ENCODE measurements around the gene HYAL1. TPM values are rescaled to one million over a fixed set of nuclear protein-coding genes. Genes with fewer than 3 reads are reported as not detected.
"Not testable (repeated sequence)": the region's sequence is repeated elsewhere in the genome, so short reads cannot be mapped to it uniquely, and the experiment has no call there.

Gene HYAL1
- total RNA-seq, 1 donor from 2014 or later: not detected

- no peak overlapping the region for H3K4me3 ChIP-seq (ENCODE audit: low read depth, low read length)
- H3K27me3 ChIP-seq (ENCODE audit: control insufficient read depth, insufficient read depth, low read length): peaks cover 35% of the 10 kb centered on the region
- peak; percentile 72 for TF ChIP-seq CTCF (IDR thresholded peaks at IDR 0.05; ENCODE audit: insufficient read depth, low read length, poor library complexity, severe bottlenecking)
- no peaks in the 10 kb centered on the region for H3K36me3 ChIP-seq (ENCODE audit: control insufficient read depth, insufficient read depth, low read length)
- DNase-seq (ENCODE audit: low read depth): no peak
Measured at GRCh38 chr3:50274371-50275104, 28.8 kb downstream of the HYAL1 start.

GRCh38 chr3:50273689-50274065 lies 29.7 kb downstream of the HYAL1 start:
- Histone ChIP-seq H3K36me3 (ENCODE audit: control insufficient read depth, insufficient read depth, low read length) (no peaks in the 10 kb centered on the region), H3K4me3 (ENCODE audit: low read depth, low read length) (no peak overlapping the region), H3K27me3 (ENCODE audit: control insufficient read depth, insufficient read depth, low read length) (peaks cover 35% of the 10 kb centered on the region)
- no peak for TF ChIP-seq CTCF (IDR thresholded peaks at IDR 0.05; ENCODE audit: insufficient read depth, low read length, poor library complexity, severe bottlenecking)
- DNase-seq (ENCODE audit: low read depth): no peak

GRCh38 chr3:50272911-50273688 lies 30.3 kb downstream of the HYAL1 start:
- Histone ChIP-seq H3K27me3 (ENCODE audit: control insufficient read depth, insufficient read depth, low read length) (peaks cover 35% of the 10 kb centered on the region), H3K4me3 (ENCODE audit: low read depth, low read length) (peak overlapping the region; percentile 13), H3K36me3 (ENCODE audit: control insufficient read depth, insufficient read depth, low read length) (no peaks in the 10 kb centered on the region)
- DNase-seq (ENCODE audit: low read depth): peak; percentile 28
- peak; percentile 95 for TF ChIP-seq CTCF (IDR thresholded peaks at IDR 0.05; ENCODE audit: insufficient read depth, low read length, poor library complexity, severe bottlenecking)

- not testable (repeated sequence) for H3K4me3 ChIP-seq (ENCODE audit: low read depth, low read length); DNase-seq (ENCODE audit: low read depth); H3K36me3 ChIP-seq (ENCODE audit: control insufficient read depth, insufficient read depth, low read length)
- peaks cover 35% of the 10 kb centered on the region for H3K27me3 ChIP-seq (ENCODE audit: control insufficient read depth, insufficient read depth, low read length)
Measured at GRCh38 chr3:50272538-50272910, 30.9 kb downstream of the HYAL1 start.

GRCh38 chr3:50271314-50271936 lies 31.9 kb downstream of the HYAL1 start:
- Histone ChIP-seq H3K4me3 (ENCODE audit: low read depth, low read length) (no peak overlapping the region), H3K36me3 (ENCODE audit: control insufficient read depth, insufficient read depth, low read length) (no peaks in the 10 kb centered on the region), H3K27me3 (ENCODE audit: control insufficient read depth, insufficient read depth, low read length) (peaks cover 30% of the 10 kb centered on the region)
- TF ChIP-seq CTCF (IDR thresholded peaks at IDR 0.05; ENCODE audit: insufficient read depth, low read length, poor library complexity, severe bottlenecking): no peak
- no peak for DNase-seq (ENCODE audit: low read depth)
